ENCODE results near the gene USP21.

USP21 gene

GRCh38 chr1:161177936-161178244 lies 18.6 kb downstream of the USP21 start:
- no peak; the same call in 1 of the 2 replicates for TF ChIP-seq CTCF (conservative IDR thresholded peaks at IDR 0.05)
- H3K27ac ChIP-seq, result peak overlapping the region; percentile 74

- peak overlapping the region; percentile 20; the same call in 1 of the 2 replicates for H3K27ac ChIP-seq
- no peak for TF ChIP-seq CTCF (conservative IDR thresholded peaks at IDR 0.05)
These were observed 20.4 kb downstream of the USP21 start for GRCh38 chr1:161179698-161180097.

GRCh38 chr1:161180639-161181038 lies 21.3 kb downstream of the USP21 start:
- no peak overlapping the region for H3K27ac ChIP-seq
- TF ChIP-seq CTCF (conservative IDR thresholded peaks at IDR 0.05), result peak; percentile 22

GRCh38 chr1:161182214-161182613 lies 22.9 kb downstream of the USP21 start:
- no peak overlapping the region for H3K27ac ChIP-seq
- no peak for TF ChIP-seq CTCF (conservative IDR thresholded peaks at IDR 0.05)

GRCh38 chr1:161185282-161185682 lies 26.0 kb downstream of the USP21 start:
- no peak for TF ChIP-seq CTCF (conservative IDR thresholded peaks at IDR 0.05)
- no peak overlapping the region for H3K27ac ChIP-seq

DNA sequence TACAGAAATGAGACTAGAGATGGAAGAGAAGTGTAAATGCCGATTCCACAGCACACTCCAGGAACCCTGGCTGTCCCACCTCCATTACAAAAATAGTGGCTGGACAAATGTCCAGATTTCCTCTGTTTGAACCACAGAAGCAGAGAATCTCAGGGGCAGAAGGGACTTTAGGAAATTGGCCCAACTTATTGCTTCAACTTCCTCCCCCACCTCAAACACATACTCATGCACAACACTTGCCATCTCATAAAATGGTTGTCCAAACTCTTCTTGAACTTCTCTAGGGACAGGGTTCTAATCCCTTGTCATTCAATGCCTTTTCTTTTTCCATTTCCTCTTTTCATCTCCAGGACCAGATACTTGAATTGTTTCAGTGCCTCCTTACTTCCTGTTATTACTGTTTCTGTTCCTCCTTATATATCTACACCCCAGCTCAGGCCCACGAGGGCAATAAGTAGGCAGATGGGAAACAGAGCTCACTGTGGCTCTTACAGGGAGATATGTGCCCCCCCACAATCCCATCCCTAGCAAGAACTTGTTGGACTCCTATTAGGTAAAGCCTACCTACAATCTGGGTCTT lies 26.5 kb downstream of the USP21 start:
- TF ChIP-seq CTCF (conservative IDR thresholded peaks at IDR 0.05), result no peak
- no peak overlapping the region for H3K27ac ChIP-seq

DNA sequence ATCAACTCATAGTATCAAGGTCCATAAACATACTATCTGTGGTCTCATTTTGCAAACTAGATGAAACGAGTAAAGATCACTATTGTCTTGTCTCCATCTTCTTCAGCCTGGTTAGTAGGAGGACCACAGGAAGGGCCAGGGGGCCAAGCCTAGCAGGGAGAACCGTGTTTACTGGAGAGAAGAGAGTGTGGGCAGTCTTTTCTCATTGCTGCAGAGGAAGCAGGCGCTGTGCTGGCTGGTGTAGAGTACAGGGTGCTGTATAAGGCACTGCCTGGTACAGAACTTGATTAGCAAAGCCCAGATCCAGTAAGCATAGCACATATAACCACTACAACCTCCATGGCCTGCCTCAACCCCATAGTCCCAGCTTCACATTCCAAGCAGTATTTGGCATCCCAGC lies 28.0 kb downstream of the USP21 start:
- H3K27ac ChIP-seq, result no peak overlapping the region
- no peak for TF ChIP-seq CTCF (conservative IDR thresholded peaks at IDR 0.05)
